HG03108 (cell line): ENCODE measurements around the gene AKAP13.

Source experiments
- ATAC-seq: cut with Tn5 transposase; IDR thresholded peaks from one replicate; pipeline ENCODE4 v1.9.1; 2021; ENCODE audit warnings: moderate library complexity; ENCODE audit not compliant: unreplicated experiment

The AKAP13 gene

GRCh38 chr15:85494048-85494777 is 113.8 kb downstream of the AKAP13 start:
- ATAC-seq: no peak

- ATAC-seq: no peak
These were observed 114.7 kb downstream of the AKAP13 start for GRCh38 chr15:85495096-85495495.

- no peak for ATAC-seq
These were observed 115.1 kb downstream of the AKAP13 start for GRCh38 chr15:85495544-85495943.

- no peak for ATAC-seq
These were observed 115.7 kb downstream of the AKAP13 start for GRCh38 chr15:85496151-85496550.

GRCh38 chr15:85496551-85497171 is 116.3 kb downstream of the AKAP13 start:
- no peak for ATAC-seq

- no peak for ATAC-seq
These were observed 116.8 kb downstream of the AKAP13 start for GRCh38 chr15:85497172-85497569.

GRCh38 chr15:85498471-85498870 is 118.1 kb downstream of the AKAP13 start:
- ATAC-seq: no peak

GRCh38 chr15:85499371-85499887 is 119.0 kb downstream of the AKAP13 start:
- ATAC-seq: no peak

GRCh38 chr15:85500060-85500708 is 119.8 kb downstream of the AKAP13 start:
- no peak for ATAC-seq

- no peak for ATAC-seq
These were observed 120.3 kb downstream of the AKAP13 start for GRCh38 chr15:85500729-85501128.

GRCh38 chr15:85501574-85501973 is 121.2 kb downstream of the AKAP13 start:
- ATAC-seq: no peak

- no peak for ATAC-seq
These were observed 122.9 kb downstream of the AKAP13 start for GRCh38 chr15:85503151-85503799.

GRCh38 chr15:85504749-85505676 is 124.6 kb downstream of the AKAP13 start:
- ATAC-seq: no peak

- no peak for ATAC-seq
These were observed 126.7 kb downstream of the AKAP13 start for GRCh38 chr15:85507114-85507513.

GRCh38 chr15:85509973-85510372 is 129.6 kb downstream of the AKAP13 start:
- ATAC-seq: no peak

- no peak for ATAC-seq
These were observed 134.0 kb downstream of the AKAP13 start for GRCh38 chr15:85514413-85514812.

- no peak for ATAC-seq
These were observed 134.8 kb downstream of the AKAP13 start for GRCh38 chr15:85515212-85515611.

GRCh38 chr15:85517086-85517485 is 136.7 kb downstream of the AKAP13 start:
- ATAC-seq: no peak

GRCh38 chr15:85518979-85519761 is 138.8 kb downstream of the AKAP13 start:
- ATAC-seq: no peak

GRCh38 chr15:85520650-85521049 is 140.2 kb downstream of the AKAP13 start:
- no peak for ATAC-seq
